CD14-positive monocyte (primary cell): ENCODE measurements around the gene CD226. TPM values are rescaled to one million over a fixed set of nuclear protein-coding genes. Genes with fewer than 3 reads are reported as not detected.

ENCODE experiments used
- DNase-seq, 3 donors: peaks; one replicate each; pipeline ENCODE4 v3.0.0-alpha.2; 2011 to 2022
- H2AFZ ChIP-seq: 2 replicates; pipeline ENCODE4 v1.6.0; 2012; ENCODE audit warnings: mild to moderate bottlenecking, low read depth, low read length, inconsistent platforms; ENCODE audit not compliant: insufficient read depth, poor library complexity, severe bottlenecking
- H3K27ac ChIP-seq, 2 donors: 1 replicate in 1 of 2; 2 replicates in 1 of 2; pipeline ENCODE4 v1.5.1; 2012 to 2013; ENCODE audit warnings: low read length in 2 of 2, control low read depth in 1 of 2, inconsistent platforms in 1 of 2, low read depth in 1 of 2, mild to moderate bottlenecking in 1 of 2
- H3K27me3 ChIP-seq, 2 donors: one replicate each; pipeline versions ENCODE4 v1.6.0 to v1.6.1; 2011 to 2013; ENCODE audit warnings: low read length in 2 of 2; ENCODE audit not compliant: control insufficient read depth in 2 of 2, insufficient read depth in 2 of 2
- H3K36me3 ChIP-seq, 2 donors: replicated peaks in 1 of 2; 1 replicate in 1 of 2; 2 replicates in 1 of 2; pipeline versions ENCODE4 v1.5.1 to v1.6.1; 2012 to 2013; ENCODE audit warnings: low read length in 2 of 2, control low read depth in 1 of 2, inconsistent platforms in 1 of 2, mild to moderate bottlenecking in 1 of 2; ENCODE audit not compliant: insufficient read depth in 2 of 2, control insufficient read depth in 1 of 2
- H3K4me1 ChIP-seq, 2 donors: 1 replicate in 1 of 2; 2 replicates in 1 of 2; pipeline versions ENCODE4 v1.5.1 to v1.6.1; 2012 to 2013; ENCODE audit warnings: low read length in 2 of 2, control low read depth in 1 of 2, inconsistent platforms in 1 of 2, mild to moderate bottlenecking in 1 of 2, moderate library complexity in 1 of 2; ENCODE audit not compliant: insufficient read depth in 2 of 2, control insufficient read depth in 1 of 2
- H3K4me2 ChIP-seq: replicated peaks from 2 replicates; pipeline ENCODE3; 2012; ENCODE audit warnings: low read length, moderate library complexity, mild to moderate bottlenecking; ENCODE audit not compliant: poor library complexity, severe bottlenecking; ENCODE audit errors: extremely low read depth
- H3K4me3 ChIP-seq, 3 experiments: fragments of 200-600 bp in 1 of 3; sonication (generic) in 1 of 3; replicated peaks in 1 of 3; 1 replicate in 2 of 3; 2 replicates in 1 of 3; pipeline ENCODE4 v1.5.1; 2011 to 2013; ENCODE audit warnings: low read length in 3 of 3, mild to moderate bottlenecking in 3 of 3, control low read depth in 2 of 3, low read depth in 2 of 3, inconsistent platforms in 1 of 3, moderate library complexity in 1 of 3
- H3K79me2 ChIP-seq: 2 replicates; pipeline ENCODE4 v1.6.0; 2012; ENCODE audit warnings: mild to moderate bottlenecking, control low read depth, inconsistent platforms, low read length, moderate library complexity; ENCODE audit not compliant: insufficient read depth
- H3K9ac ChIP-seq: 2 replicates; pipeline ENCODE4 v1.6.0; 2017; ENCODE audit warnings: low read length, mild to moderate bottlenecking; ENCODE audit not compliant: insufficient read depth, poor library complexity, severe bottlenecking
- H3K9me3 ChIP-seq, 2 donors: replicated peaks in 1 of 2; 1 replicate in 1 of 2; 2 replicates in 1 of 2; pipeline versions ENCODE4 v1.5.1 to v1.6.1; 2012 to 2013; ENCODE audit warnings: low read length in 2 of 2, control low read depth in 1 of 2; ENCODE audit not compliant: control insufficient read depth in 1 of 2, insufficient read depth in 1 of 2
- H4K20me1 ChIP-seq: 2 replicates; pipeline ENCODE4 v1.6.0; 2012; ENCODE audit warnings: mild to moderate bottlenecking, low read length, control low read depth, moderate library complexity; ENCODE audit not compliant: insufficient read depth
- H3K27ac Mint-ChIP-seq, 7 donors: one replicate each; pipeline ENCODE4 v1.8.0; 2020; ENCODE audit warnings: mild to moderate bottlenecking in 7 of 7, mixed read lengths in 7 of 7, moderate library complexity in 6 of 7, inconsistent platforms in 2 of 7
- H3K27me3 Mint-ChIP-seq, 3 donors: one replicate each; pipeline ENCODE4 v1.8.0; 2021 to 2022; ENCODE audit warnings: low read depth in 3 of 3, mild to moderate bottlenecking in 3 of 3, mixed read lengths in 3 of 3, moderate library complexity in 3 of 3, inconsistent platforms in 1 of 3
- H3K36me3 Mint-ChIP-seq, 2 donors: one replicate each; pipeline ENCODE4 v1.8.0; 2020; ENCODE audit warnings: mixed read lengths in 2 of 2, inconsistent platforms in 1 of 2, mild to moderate bottlenecking in 1 of 2
- H3K4me1 Mint-ChIP-seq: one replicate; pipeline ENCODE4 v1.8.0; 2020; ENCODE audit warnings: mild to moderate bottlenecking, mixed read lengths
- H3K4me3 Mint-ChIP-seq, 2 donors: one replicate each; pipeline ENCODE4 v1.8.0; 2020; ENCODE audit warnings: mild to moderate bottlenecking in 2 of 2, mixed read lengths in 2 of 2, moderate library complexity in 1 of 2
- H3K9me3 Mint-ChIP-seq, 7 donors: one replicate each; pipeline ENCODE4 v1.8.0; 2020 to 2022; ENCODE audit warnings: mixed read lengths in 7 of 7, mild to moderate bottlenecking in 6 of 7, moderate library complexity in 6 of 7, inconsistent platforms in 2 of 7
- WGBS: methylation state at CpG from one replicate; pipeline ENCODE4 v1.1.5; 2013; ENCODE audit warnings: missing lambda C conversion rate; ENCODE audit not compliant: insufficient coverage; 5-methylcytosine and 5-hydroxymethylcytosine counted together
- intact Hi-C, 2 donors: fragments of 100-400 bp; cut with micrococcal nuclease; formaldehyde crosslinking; loops; one replicate each; pipeline versions ENCODE4 v1.15.0 to v1.15.1; 2023
- polyA plus RNA-seq, 3 donors: library from polyadenylated mRNA; depleted of rRNA in 1 of 3; unstranded in 2 of 3; stranded (reverse) in 1 of 3; fragments of 300-500 nt in 2 of 3; fragments of >200 nt in 1 of 3; fragmentation: Illumina TruSeq in 2 of 3; gene quantifications; 1 replicate in 2 of 3; 2 replicates in 1 of 3; pipeline ENCODE4 v1.2.3, GENCODE V29; 2012 to 2021
- TF ChIP-seq, protein P1 (sequence below): fragments of 200-600 bp; IDR thresholded peaks from one replicate; pipeline ENCODE4 v1.8.0; 2022; ENCODE audit warnings: antibody characterized with exemption, mild to moderate bottlenecking

Gene CD226
- polyA plus RNA-seq, 3 donors = 0.53 to 1.1 (median 0.65) TPM

DNA sequence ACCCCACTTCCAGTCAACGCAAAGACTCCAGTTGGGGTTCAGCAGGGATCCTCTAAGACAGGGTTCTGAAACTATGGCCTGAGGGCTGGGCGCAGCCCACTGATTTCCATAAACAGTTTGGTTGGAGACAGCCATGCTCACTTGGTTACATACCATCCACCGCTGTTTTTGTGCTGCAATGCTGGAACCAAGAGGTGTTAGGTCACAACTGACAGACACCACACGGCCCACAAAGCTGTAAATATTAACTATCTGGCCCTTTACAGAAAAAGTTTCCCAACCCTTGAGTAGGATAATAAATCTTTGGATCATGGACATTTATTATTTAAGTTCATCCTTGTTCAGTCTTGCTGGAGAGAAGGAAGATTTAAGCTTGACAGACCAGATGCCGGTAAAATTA lies 8.4 kb upstream of the CD226 start:
- 91% methylated on average over 3 of the region's 5 CpGs for WGBS
- Mint-ChIP-seq H3K4me1 (peaks cover 2% of the 10 kb centered on the region), H3K4me3 (no peak overlapping the region), H3K9me3 (peaks cover 0 to 4% (median 0%) of the 10 kb centered on the region in 7 donors), H3K27me3 (no peaks in the 10 kb centered on the region), H3K36me3 (peaks cover 0 to 3% of the 10 kb centered on the region in 2 donors), H3K27ac (no peak overlapping the region)
- Histone ChIP-seq H3K4me1 (peaks cover 37 to 38% of the 10 kb centered on the region in 2 donors), H3K27ac (no peak overlapping the region), H3K4me2 (no peak overlapping the region), H4K20me1 (no peaks in the 10 kb centered on the region), H3K36me3 (no peaks in the 10 kb centered on the region), H3K9ac (no peak overlapping the region), H3K79me2 (no peaks in the 10 kb centered on the region), H3K9me3 (no peaks in the 10 kb centered on the region), H3K27me3 (no peaks in the 10 kb centered on the region), H3K4me3 (no peak overlapping the region), H2AFZ (no peak overlapping the region)
- intact Hi-C loops = loop anchor here in 1 of 2 donors (5.0 kb wide), 1 partner anchor 466 kb away; no protein-coding TSS in a partner anchor
- TF ChIP-seq, protein P1, sequence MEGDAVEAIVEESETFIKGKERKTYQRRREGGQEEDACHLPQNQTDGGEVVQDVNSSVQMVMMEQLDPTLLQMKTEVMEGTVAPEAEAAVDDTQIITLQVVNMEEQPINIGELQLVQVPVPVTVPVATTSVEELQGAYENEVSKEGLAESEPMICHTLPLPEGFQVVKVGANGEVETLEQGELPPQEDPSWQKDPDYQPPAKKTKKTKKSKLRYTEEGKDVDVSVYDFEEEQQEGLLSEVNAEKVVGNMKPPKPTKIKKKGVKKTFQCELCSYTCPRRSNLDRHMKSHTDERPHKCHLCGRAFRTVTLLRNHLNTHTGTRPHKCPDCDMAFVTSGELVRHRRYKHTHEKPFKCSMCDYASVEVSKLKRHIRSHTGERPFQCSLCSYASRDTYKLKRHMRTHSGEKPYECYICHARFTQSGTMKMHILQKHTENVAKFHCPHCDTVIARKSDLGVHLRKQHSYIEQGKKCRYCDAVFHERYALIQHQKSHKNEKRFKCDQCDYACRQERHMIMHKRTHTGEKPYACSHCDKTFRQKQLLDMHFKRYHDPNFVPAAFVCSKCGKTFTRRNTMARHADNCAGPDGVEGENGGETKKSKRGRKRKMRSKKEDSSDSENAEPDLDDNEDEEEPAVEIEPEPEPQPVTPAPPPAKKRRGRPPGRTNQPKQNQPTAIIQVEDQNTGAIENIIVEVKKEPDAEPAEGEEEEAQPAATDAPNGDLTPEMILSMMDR = no peak
- no peak for DNase-seq

DNA sequence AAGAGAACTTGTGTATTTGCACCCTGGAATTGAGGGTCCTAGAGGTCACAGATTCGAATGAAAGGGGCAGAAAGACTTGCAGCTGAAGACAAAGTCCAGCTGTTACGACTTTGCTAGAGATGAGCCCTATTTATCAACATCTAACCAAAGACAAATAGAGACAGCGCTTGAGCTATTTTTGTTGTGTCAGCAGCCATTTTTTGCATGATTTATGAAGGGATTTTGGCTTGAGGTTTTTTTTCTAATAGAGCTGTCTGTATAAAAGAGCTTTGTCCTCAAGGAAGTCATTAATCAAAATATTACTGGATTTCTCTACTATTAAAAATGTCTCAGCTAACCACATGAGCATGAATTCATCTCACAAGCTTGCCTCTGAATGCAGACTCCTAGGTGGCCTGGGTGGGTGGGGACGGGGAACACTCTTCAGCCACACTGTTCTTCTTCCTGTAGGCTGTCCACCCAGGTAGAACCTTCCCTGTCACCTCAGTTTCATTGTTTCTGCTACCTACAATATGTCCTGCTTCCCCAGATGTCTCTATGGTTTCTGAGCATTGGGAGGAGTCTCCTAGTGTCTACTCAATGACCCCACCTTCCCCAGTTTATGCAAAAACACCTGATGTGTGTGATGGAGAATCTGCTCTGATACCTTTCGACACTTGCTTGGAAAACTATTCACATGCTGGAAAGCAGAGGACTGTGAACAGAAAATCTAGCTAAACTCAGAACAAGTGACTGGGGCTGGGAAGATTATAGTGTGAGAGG lies 7.2 kb upstream of the CD226 start:
- H3K4me3 ChIP-seq = no peak overlapping the region
- H3K27ac Mint-ChIP-seq = peak overlapping the region in 2 of 7 donors; percentile 13 to 81
- H3K4me2 ChIP-seq = no peak overlapping the region

More for the DNA sequence above, 7.2 kb upstream of the CD226 start:
- H3K4me1 ChIP-seq = peaks cover 35 to 39% of the 10 kb centered on the region in 2 donors
- Mint-ChIP-seq H3K4me1 (peaks cover 2% of the 10 kb centered on the region), H3K9me3 (peaks cover 0 to 4% (median 0%) of the 10 kb centered on the region in 7 donors), H3K4me3 (no peak overlapping the region), H3K36me3 (peaks cover 0 to 3% of the 10 kb centered on the region in 2 donors), H3K27me3 (no peaks in the 10 kb centered on the region)
- no peaks in the 10 kb centered on the region for H3K27me3 ChIP-seq
- intact Hi-C loops = loop anchor here in 1 of 2 donors (5.0 kb wide), 1 partner anchor 467 kb away; no protein-coding TSS in a partner anchor
- no peaks in the 10 kb centered on the region for H3K36me3 ChIP-seq
- H3K9ac ChIP-seq = no peak overlapping the region
- no peak overlapping the region for H3K27ac ChIP-seq
- no CpG with 5 or more reads among the region's 5 CpGs for WGBS
- H4K20me1 ChIP-seq = no peaks in the 10 kb centered on the region
- H3K9me3 ChIP-seq = no peaks in the 10 kb centered on the region
- DNase-seq = no peak
- no peak overlapping the region for H2AFZ ChIP-seq
- TF ChIP-seq, protein P1 = no peak
- H3K79me2 ChIP-seq = no peaks in the 10 kb centered on the region
